ENCODE measurements around the gene ZNF778. TPM values are rescaled to one million over a fixed set of nuclear protein-coding genes. Genes with fewer than 3 reads are reported as not detected.

The ZNF778 gene
- total RNA-seq, 1 donor from 2014 or later = 35.5 TPM

- peaks cover 87% of the 10 kb centered on the region for H3K36me3 Mint-ChIP-seq (ENCODE audit: low read depth, unreplicated experiment)
- TF ChIP-seq CTCF (IDR thresholded peaks at IDR 0.05; ENCODE audit: unreplicated experiment) = no peak
- no peak overlapping the region for H3K27ac Mint-ChIP-seq (ENCODE audit: unreplicated experiment)
- H3K4me1 Mint-ChIP-seq (ENCODE audit: unreplicated experiment) = no peaks in the 10 kb centered on the region
- H3K9me3 Mint-ChIP-seq (ENCODE audit: unreplicated experiment) = peaks cover 9% of the 10 kb centered on the region
- H3K4me3 Mint-ChIP-seq (ENCODE audit: unreplicated experiment) = no peak overlapping the region
- no peaks in the 10 kb centered on the region for H3K27me3 Mint-ChIP-seq (ENCODE audit: unreplicated experiment)
- no peak for DNase-seq (ENCODE audit: low spot score)
Measured at GRCh38 chr16:89230255-89230654, 12.8 kb downstream of the ZNF778 start.

- Mint-ChIP-seq H3K4me3 (ENCODE audit: unreplicated experiment) (peak overlapping the region; percentile 70), H3K36me3 (ENCODE audit: low read depth, unreplicated experiment) (peaks cover 79% of the 10 kb centered on the region), H3K9me3 (ENCODE audit: unreplicated experiment) (no peaks in the 10 kb centered on the region), H3K27ac (ENCODE audit: unreplicated experiment) (no peak overlapping the region), H3K4me1 (ENCODE audit: unreplicated experiment) (no peaks in the 10 kb centered on the region), H3K27me3 (ENCODE audit: unreplicated experiment) (no peaks in the 10 kb centered on the region)
- no peak for DNase-seq (ENCODE audit: low spot score)
- TF ChIP-seq CTCF (IDR thresholded peaks at IDR 0.05; ENCODE audit: unreplicated experiment) = no peak
Measured at GRCh38 chr16:89232107-89232506, 14.6 kb downstream of the ZNF778 start.

- Mint-ChIP-seq H3K4me3 (ENCODE audit: unreplicated experiment) (peak overlapping the region; percentile 35), H3K36me3 (ENCODE audit: low read depth, unreplicated experiment) (peaks cover 64% of the 10 kb centered on the region), H3K27ac (ENCODE audit: unreplicated experiment) (no peak overlapping the region), H3K4me1 (ENCODE audit: unreplicated experiment) (no peaks in the 10 kb centered on the region), H3K9me3 (ENCODE audit: unreplicated experiment) (no peaks in the 10 kb centered on the region), H3K27me3 (ENCODE audit: unreplicated experiment) (peaks cover 3% of the 10 kb centered on the region)
- no peak for TF ChIP-seq CTCF (IDR thresholded peaks at IDR 0.05; ENCODE audit: unreplicated experiment)
- no peak for DNase-seq (ENCODE audit: low spot score)
Measured at GRCh38 chr16:89233678-89234490, 16.4 kb downstream of the ZNF778 start.

- no peak for DNase-seq (ENCODE audit: low spot score)
- H3K27me3 Mint-ChIP-seq (ENCODE audit: unreplicated experiment) = peaks cover 7% of the 10 kb centered on the region
- H3K4me1 Mint-ChIP-seq (ENCODE audit: unreplicated experiment) = peaks cover 8% of the 10 kb centered on the region
- H3K9me3 Mint-ChIP-seq (ENCODE audit: unreplicated experiment) = no peaks in the 10 kb centered on the region
- H3K27ac Mint-ChIP-seq (ENCODE audit: unreplicated experiment) = no peak overlapping the region
- H3K4me3 Mint-ChIP-seq (ENCODE audit: unreplicated experiment) = no peak overlapping the region
- no peak for TF ChIP-seq CTCF (IDR thresholded peaks at IDR 0.05; ENCODE audit: unreplicated experiment)
- peaks cover 30% of the 10 kb centered on the region for H3K36me3 Mint-ChIP-seq (ENCODE audit: low read depth, unreplicated experiment)
Measured at GRCh38 chr16:89237733-89238132, 20.2 kb downstream of the ZNF778 start.
